ENCODE data around the gene PPP1R16B.
"Not testable (repeated sequence)": the region's sequence is repeated elsewhere in the genome, so short reads cannot be mapped to it uniquely, and the experiment has no call there.

PPP1R16B gene

GRCh38 chr20:38855356-38855755, 49.9 kb downstream of the PPP1R16B start:
- no peak for DNase-seq

GRCh38 chr20:38856570-38856969, 51.1 kb downstream of the PPP1R16B start:
- DNase-seq, result no peak

GRCh38 chr20:38857703-38858102, 52.2 kb downstream of the PPP1R16B start:
- DNase-seq, result no peak

- DNase-seq, result no peak
Observed at GRCh38 chr20:38859070-38859690, 53.7 kb downstream of the PPP1R16B start.

- not testable (repeated sequence) for DNase-seq
Observed at GRCh38 chr20:38859857-38860256, 54.4 kb downstream of the PPP1R16B start.

- DNase-seq, result no peak
Observed at GRCh38 chr20:38861071-38861401, 55.5 kb downstream of the PPP1R16B start.

GRCh38 chr20:38862226-38862625, 56.7 kb downstream of the PPP1R16B start:
- DNase-seq, result no peak

GRCh38 chr20:38863024-38863851, 57.7 kb downstream of the PPP1R16B start:
- no peak for DNase-seq

GRCh38 chr20:38864662-38865061, 59.2 kb downstream of the PPP1R16B start:
- DNase-seq, result no peak

- no peak for DNase-seq
Observed at GRCh38 chr20:38866265-38867061, 61.0 kb downstream of the PPP1R16B start.

GRCh38 chr20:38867062-38867359, 61.5 kb downstream of the PPP1R16B start:
- DNase-seq, result no peak

- DNase-seq, result no peak
Observed at GRCh38 chr20:38870733-38871559, 65.4 kb downstream of the PPP1R16B start.

- DNase-seq, result no peak
Observed at GRCh38 chr20:38871560-38871953, 66.1 kb downstream of the PPP1R16B start.

- DNase-seq, result no peak
Observed at GRCh38 chr20:38872036-38872435, 66.5 kb downstream of the PPP1R16B start.

- DNase-seq, result no peak
Observed at GRCh38 chr20:38872491-38873049, 67.1 kb downstream of the PPP1R16B start.

- DNase-seq, result no peak
Observed at GRCh38 chr20:38873050-38873581, 67.6 kb downstream of the PPP1R16B start.

- DNase-seq, result no peak
Observed at GRCh38 chr20:38874460-38875174, 69.1 kb downstream of the PPP1R16B start.

GRCh38 chr20:38875175-38875993, 69.9 kb downstream of the PPP1R16B start:
- DNase-seq, result no peak

- DNase-seq, result no peak
Observed at GRCh38 chr20:38877483-38877882, 72.0 kb downstream of the PPP1R16B start.

- no peak for DNase-seq
Observed at GRCh38 chr20:38878866-38879265, 73.4 kb downstream of the PPP1R16B start.

Measured in NCI-H1105 treated with DMSO at 0.1 percent for 48 hours (cell line).